ENCODE measurements around the gene GAS2L2. TPM values are rescaled to one million over a fixed set of nuclear protein-coding genes. Genes with fewer than 3 reads are reported as not detected.

The GAS2L2 gene
- total and polyA plus RNA-seq, 2 of the 8 experiments (the other 6 are each of a cell fraction or from before 2014, with no cell fraction given), result 0.09 to 0.13 TPM

DNA sequence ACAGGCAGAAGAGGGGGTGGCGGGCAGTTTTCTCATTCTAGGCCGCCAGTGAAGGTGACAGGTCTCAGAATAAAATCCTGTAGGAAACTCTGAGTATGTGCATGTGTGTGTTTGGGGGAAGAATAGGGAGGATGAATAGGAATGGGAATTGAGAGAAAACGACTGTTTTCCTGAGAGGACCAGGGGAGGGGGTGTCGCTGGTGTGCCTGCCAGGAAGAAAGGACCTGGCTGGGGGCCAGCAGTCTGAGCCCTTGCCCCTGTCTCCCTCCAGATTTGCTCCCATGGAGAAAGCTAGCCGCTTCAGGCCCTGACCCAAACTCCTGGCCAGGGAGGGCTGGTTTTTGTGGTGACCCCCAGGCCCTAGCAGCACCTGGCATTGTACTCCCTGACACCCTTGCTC lies 22.0 kb upstream of the GAS2L2 start (continued):
- TF ChIP-seq POLR2AphosphoS5 (IDR thresholded peaks at IDR 0.05; ENCODE audit: low read depth, low read length) (no peak), CBX5 (IDR thresholded peaks at IDR 0.05; ENCODE audit: low read depth, low read length) (no peak)
